CD4-positive, alpha-beta T cell (primary cell): ENCODE results near the gene PKD1. TPM values are rescaled to one million over a fixed set of nuclear protein-coding genes. Genes with fewer than 3 reads are reported as not detected.

ENCODE experiments used
- ATAC-seq: fragments of 200-7000 bp; cut with Tn5 transposase; one replicate; pipeline ENCODE4 v1.10.0; 2022; ENCODE audit warnings: mild to moderate bottlenecking; ENCODE audit not compliant: poor library complexity
- CTCF ChIA-PET: fragments of 350-600 bp; sonication (Branson Sonifier 250); formaldehyde crosslinking; loops from one replicate; lab custom pipeline; 2021; ENCODE audit warnings: antibody characterized with exemption, inconsistent platforms; lab: Charles Lee
- POLR2A ChIA-PET: fragments of 350-600 bp; sonication (Branson Sonifier 250); formaldehyde crosslinking; loops from one replicate; lab custom pipeline; 2021; ENCODE audit warnings: antibody characterized with exemption, inconsistent platforms; lab: Charles Lee
- DNase-seq, 14 experiments: peaks; one replicate each; pipeline ENCODE4 v3.0.0-alpha.2; 2013 to 2020; ENCODE audit warnings: mixed read lengths in 2 of 14
- H3K27ac ChIP-seq, 2 donors: one replicate each; pipeline versions ENCODE4 v1.5.1 to v1.7.0; 2013; ENCODE audit warnings: low read length in 2 of 2, low read depth in 1 of 2, mild to moderate bottlenecking in 1 of 2
- H3K27me3 ChIP-seq, 2 experiments: 1 replicate in 1 of 2; 2 replicates in 1 of 2; pipeline versions ENCODE4 v1.6.1 to v1.7.0; 2013; ENCODE audit warnings: low read length in 2 of 2, control low read depth in 1 of 2, mild to moderate bottlenecking in 1 of 2, moderate library complexity in 1 of 2; ENCODE audit not compliant: insufficient read depth in 2 of 2, control insufficient read depth in 1 of 2
- H3K36me3 ChIP-seq: one replicate; pipeline ENCODE4 v1.6.1; 2013; ENCODE audit warnings: low read length, control low read depth; ENCODE audit not compliant: insufficient read depth
- H3K4me1 ChIP-seq: one replicate; pipeline ENCODE4 v1.6.1; 2013; ENCODE audit warnings: low read length, control low read depth; ENCODE audit not compliant: insufficient read depth
- H3K4me3 ChIP-seq: one replicate; pipeline ENCODE4 v1.5.1; 2013; ENCODE audit warnings: mild to moderate bottlenecking, low read length, moderate library complexity
- H3K9me3 ChIP-seq, 2 experiments: 1 replicate in 1 of 2; 2 replicates in 1 of 2; pipeline versions ENCODE4 v1.6.1 to v1.7.0; 2013; ENCODE audit warnings: low read length in 2 of 2, mild to moderate bottlenecking in 2 of 2, control low read depth in 1 of 2, moderate library complexity in 1 of 2; ENCODE audit not compliant: control insufficient read depth in 1 of 2, insufficient read depth in 1 of 2
- H3K27ac Mint-ChIP-seq: one replicate; pipeline ENCODE4 v1.8.0; 2020; ENCODE audit warnings: mixed read lengths
- H3K27me3 Mint-ChIP-seq: one replicate; pipeline ENCODE4 v1.8.0; 2021; ENCODE audit warnings: mixed read lengths
- H3K36me3 Mint-ChIP-seq: one replicate; pipeline ENCODE4 v1.8.0; 2021; ENCODE audit warnings: low read depth, mixed read lengths
- H3K4me1 Mint-ChIP-seq: one replicate; pipeline ENCODE4 v1.8.0; 2021; ENCODE audit warnings: low read depth, mixed read lengths
- H3K4me3 Mint-ChIP-seq: one replicate; pipeline ENCODE4 v1.8.0; 2020; ENCODE audit warnings: mild to moderate bottlenecking, mixed read lengths
- H3K9me3 Mint-ChIP-seq: one replicate; pipeline ENCODE4 v1.8.0; 2020; ENCODE audit warnings: mixed read lengths
- intact Hi-C, 2 experiments: fragments of 100-400 bp; cut with DNase I in 1 of 2; cut with micrococcal nuclease in 1 of 2; formaldehyde crosslinking; loops; one replicate each; pipeline versions ENCODE4 v1.15.1 to v1.9.0; 2023 to 2025; cut with DNase I, micrococcal nuclease
- total RNA-seq, 174 experiments: library from RNA in 2 of 174; stranded (reverse) in 2 of 174; gene quantifications; one replicate each; pipeline ENCODE4 v1.2.3 and lab custom pipeline; 2021 to 2026
- TF ChIP-seq, protein P1 (sequence below): fragments of 200-600 bp; IDR thresholded peaks from one replicate; pipeline ENCODE4 v1.8.0; 2022; ENCODE audit warnings: antibody characterized with exemption, mild to moderate bottlenecking

The PKD1 gene
- total RNA-seq, 2 experiments from 2014 or later = 80.3 to 85.6 TPM

DNA sequence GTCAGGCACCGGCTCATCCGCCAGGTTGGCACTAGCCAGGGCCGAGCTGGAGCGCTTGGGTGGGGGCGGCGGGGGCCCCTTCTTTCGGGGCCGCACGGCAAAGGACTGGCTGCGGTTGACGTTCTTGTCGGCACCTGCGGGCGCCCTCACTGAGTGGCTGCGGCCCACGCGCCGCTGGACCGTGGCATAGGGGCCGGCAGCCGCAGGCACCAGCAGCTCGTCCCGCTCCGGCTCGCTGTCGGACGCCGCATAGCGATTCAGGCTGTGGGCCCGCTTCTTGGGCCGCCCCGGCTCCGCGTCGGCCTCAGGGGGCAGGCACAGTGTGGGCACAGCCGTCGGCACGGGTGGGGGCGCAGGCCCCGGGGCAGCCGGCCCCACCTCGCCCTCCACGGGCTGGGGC, 44.8 kb upstream of the PKD1 start:
- Mint-ChIP-seq H3K27ac (no peak overlapping the region), H3K4me1 (no peaks in the 10 kb centered on the region), H3K27me3 (no peaks in the 10 kb centered on the region), H3K36me3 (no peaks in the 10 kb centered on the region), H3K4me3 (no peak overlapping the region), H3K9me3 (no peaks in the 10 kb centered on the region)
- H3K27me3 ChIP-seq = no peaks in the 10 kb centered on the region
- DNase-seq (no peak), ATAC-seq (no peak)
- peaks cover 10% of the 10 kb centered on the region for H3K36me3 ChIP-seq
- no peaks in the 10 kb centered on the region for H3K9me3 ChIP-seq
- POLR2A ChIA-PET = no interaction called here
- intact Hi-C loops = no loop called here
- CTCF ChIA-PET = no interaction called here
- no peaks in the 10 kb centered on the region for H3K4me1 ChIP-seq
- TF ChIP-seq, protein P1, sequence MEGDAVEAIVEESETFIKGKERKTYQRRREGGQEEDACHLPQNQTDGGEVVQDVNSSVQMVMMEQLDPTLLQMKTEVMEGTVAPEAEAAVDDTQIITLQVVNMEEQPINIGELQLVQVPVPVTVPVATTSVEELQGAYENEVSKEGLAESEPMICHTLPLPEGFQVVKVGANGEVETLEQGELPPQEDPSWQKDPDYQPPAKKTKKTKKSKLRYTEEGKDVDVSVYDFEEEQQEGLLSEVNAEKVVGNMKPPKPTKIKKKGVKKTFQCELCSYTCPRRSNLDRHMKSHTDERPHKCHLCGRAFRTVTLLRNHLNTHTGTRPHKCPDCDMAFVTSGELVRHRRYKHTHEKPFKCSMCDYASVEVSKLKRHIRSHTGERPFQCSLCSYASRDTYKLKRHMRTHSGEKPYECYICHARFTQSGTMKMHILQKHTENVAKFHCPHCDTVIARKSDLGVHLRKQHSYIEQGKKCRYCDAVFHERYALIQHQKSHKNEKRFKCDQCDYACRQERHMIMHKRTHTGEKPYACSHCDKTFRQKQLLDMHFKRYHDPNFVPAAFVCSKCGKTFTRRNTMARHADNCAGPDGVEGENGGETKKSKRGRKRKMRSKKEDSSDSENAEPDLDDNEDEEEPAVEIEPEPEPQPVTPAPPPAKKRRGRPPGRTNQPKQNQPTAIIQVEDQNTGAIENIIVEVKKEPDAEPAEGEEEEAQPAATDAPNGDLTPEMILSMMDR = no peak
- H3K27ac ChIP-seq = no peak overlapping the region
- H3K4me3 ChIP-seq = no peak overlapping the region

DNA sequence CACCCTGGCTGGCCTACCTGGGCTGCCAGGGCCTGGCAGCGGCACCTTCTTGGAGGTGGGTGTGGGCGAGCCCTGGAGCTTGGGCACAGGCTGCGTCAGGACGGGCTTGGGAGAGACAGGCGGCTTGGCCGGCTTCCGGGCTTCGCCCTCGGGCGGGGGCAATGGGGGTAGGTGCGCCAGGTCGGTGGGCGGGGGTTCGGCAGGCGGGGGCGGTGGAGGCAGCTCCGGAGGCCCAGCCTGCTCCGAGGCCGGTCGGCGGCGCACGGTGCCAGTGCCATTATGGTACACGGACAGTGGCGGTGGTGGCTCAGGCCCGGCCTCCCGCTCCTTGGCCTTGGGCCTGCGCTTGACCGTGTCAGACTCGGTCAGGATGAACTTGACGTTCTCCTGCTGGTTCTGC, 43.9 kb upstream of the PKD1 start:
- Mint-ChIP-seq H3K9me3 (no peaks in the 10 kb centered on the region), H3K27me3 (no peaks in the 10 kb centered on the region), H3K4me3 (no peak overlapping the region), H3K36me3 (peaks cover under 1% of the 10 kb centered on the region), H3K27ac (no peak overlapping the region), H3K4me1 (no peaks in the 10 kb centered on the region)
- Histone ChIP-seq H3K27me3 (no peaks in the 10 kb centered on the region), H3K36me3 (peaks cover 18% of the 10 kb centered on the region), H3K27ac (no peak overlapping the region), H3K4me3 (no peak overlapping the region), H3K9me3 (no peaks in the 10 kb centered on the region), H3K4me1 (no peaks in the 10 kb centered on the region)
- DNase-seq (no peak), ATAC-seq (no peak)
- TF ChIP-seq, protein P1 = no peak
- ChIA-PET CTCF (no interaction called here), POLR2A (no interaction called here)
- intact Hi-C loops = no loop called here

DNA sequence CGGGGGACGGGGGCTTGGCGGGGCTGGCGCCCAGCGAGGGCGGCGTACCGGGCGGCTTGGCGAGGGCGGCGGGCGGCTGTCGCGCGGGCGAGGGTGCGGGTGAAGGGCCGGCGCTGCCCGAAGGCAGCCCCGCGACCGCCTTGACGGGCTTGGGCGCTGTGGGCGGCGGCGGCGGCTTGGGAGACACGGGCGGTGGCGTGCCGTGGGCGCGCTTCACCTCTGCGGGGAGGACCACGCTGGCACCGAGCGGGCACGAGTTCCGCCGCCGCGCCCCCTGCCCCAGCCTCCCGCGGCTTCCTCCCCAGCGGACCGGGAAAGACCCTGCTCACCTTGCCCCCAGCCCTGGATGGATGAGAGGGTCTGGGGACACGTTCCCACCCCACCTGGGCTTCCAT, 43.4 kb upstream of the PKD1 start:
- DNase-seq = no peak
- intact Hi-C loops = no loop called here
- Mint-ChIP-seq H3K36me3 (peaks cover 6% of the 10 kb centered on the region), H3K9me3 (no peaks in the 10 kb centered on the region), H3K27me3 (no peaks in the 10 kb centered on the region), H3K4me3 (no peak overlapping the region), H3K4me1 (no peaks in the 10 kb centered on the region), H3K27ac (no peak overlapping the region)
- Histone ChIP-seq H3K36me3 (peaks cover 23% of the 10 kb centered on the region), H3K27me3 (no peaks in the 10 kb centered on the region), H3K4me1 (no peaks in the 10 kb centered on the region), H3K27ac (no peak overlapping the region), H3K4me3 (no peak overlapping the region), H3K9me3 (no peaks in the 10 kb centered on the region)
- TF ChIP-seq, protein P1 = no peak
- CTCF ChIA-PET = no interaction called here
- ATAC-seq = no peak
- POLR2A ChIA-PET = no interaction called here
